ENCODE data around the gene ZFAND3. TPM values are rescaled to one million over a fixed set of nuclear protein-coding genes. Genes with fewer than 3 reads are reported as not detected.

ZFAND3 gene
- total RNA-seq, 2 experiments from 2014 or later, result 34.4 to 37.0 TPM

- no peak overlapping the region for H3K27ac ChIP-seq (ENCODE audit: low read depth in 1 of 2, low read length in 2 of 2)
- TF ChIP-seq CTCF (IDR thresholded peaks at IDR 0.05), result no peak
- Mint-ChIP-seq H3K9me3 (no peaks in the 10 kb centered on the region), H3K36me3 (ENCODE audit: low read depth) (peaks cover 57% of the 10 kb centered on the region), H3K27ac (no peak overlapping the region), H3K27me3 (no peaks in the 10 kb centered on the region), H3K4me1 (ENCODE audit: low read depth) (peaks cover 13% of the 10 kb centered on the region), H3K4me3 (no peak overlapping the region)
- ChIA-PET POLR2A (no interaction called here), CTCF (no interaction called here)
- no peak overlapping the region for H3K4me3 ChIP-seq (ENCODE audit: low read length)
- intact Hi-C loops (cut with DNase I, micrococcal nuclease), result no loop called here
- DNase-seq (no peak), ATAC-seq (ENCODE audit: poor library complexity) (no peak)
- H3K36me3 ChIP-seq (ENCODE audit: insufficient read depth, low read length), result peaks cover 12% of the 10 kb centered on the region
- H3K4me1 ChIP-seq (ENCODE audit: insufficient read depth, low read length), result no peaks in the 10 kb centered on the region
- no peaks in the 10 kb centered on the region for H3K27me3 ChIP-seq (ENCODE audit: control insufficient read depth in 1 of 2, insufficient read depth in 2 of 2, low read length in 2 of 2)
- H3K9me3 ChIP-seq (ENCODE audit: control insufficient read depth in 1 of 2, insufficient read depth in 1 of 2, low read length in 2 of 2), result no peaks in the 10 kb centered on the region
Measured at GRCh38 chr6:38079107-38079506, 259.6 kb downstream of the ZFAND3 start.

- H3K9me3 Mint-ChIP-seq, result no peaks in the 10 kb centered on the region
- no peak overlapping the region for H3K4me3 ChIP-seq (ENCODE audit: low read length)
- no peak overlapping the region for H3K4me3 Mint-ChIP-seq
- no peaks in the 10 kb centered on the region for H3K9me3 ChIP-seq (ENCODE audit: control insufficient read depth in 1 of 2, insufficient read depth in 1 of 2, low read length in 2 of 2)
- ChIA-PET POLR2A (no interaction called here), CTCF (no interaction called here)
- peaks cover 13% of the 10 kb centered on the region for H3K4me1 Mint-ChIP-seq (ENCODE audit: low read depth)
- no peaks in the 10 kb centered on the region for H3K27me3 ChIP-seq (ENCODE audit: control insufficient read depth in 1 of 2, insufficient read depth in 2 of 2, low read length in 2 of 2)
- no peak overlapping the region for H3K27ac Mint-ChIP-seq
- peaks cover 61% of the 10 kb centered on the region for H3K36me3 Mint-ChIP-seq (ENCODE audit: low read depth)
- H3K4me1 ChIP-seq (ENCODE audit: insufficient read depth, low read length), result no peaks in the 10 kb centered on the region
- no peak for DNase-seq
- H3K27me3 Mint-ChIP-seq, result no peaks in the 10 kb centered on the region
- intact Hi-C loops (cut with DNase I, micrococcal nuclease), result no loop called here
- H3K27ac ChIP-seq (ENCODE audit: low read depth in 1 of 2, low read length in 2 of 2), result no peak overlapping the region
- ATAC-seq (ENCODE audit: poor library complexity), result no peak
- H3K36me3 ChIP-seq (ENCODE audit: insufficient read depth, low read length), result peaks cover 12% of the 10 kb centered on the region
- no peak for TF ChIP-seq CTCF (IDR thresholded peaks at IDR 0.05)
Measured at GRCh38 chr6:38079537-38079936, 260.0 kb downstream of the ZFAND3 start.

GRCh38 chr6:38080360-38080759 lies 260.8 kb downstream of the ZFAND3 start:
- Histone ChIP-seq H3K27ac (ENCODE audit: low read depth in 1 of 2, low read length in 2 of 2) (no peak overlapping the region), H3K36me3 (ENCODE audit: insufficient read depth, low read length) (peaks cover 17% of the 10 kb centered on the region), H3K4me3 (ENCODE audit: low read length) (no peak overlapping the region), H3K9me3 (ENCODE audit: control insufficient read depth in 1 of 2, insufficient read depth in 1 of 2, low read length in 2 of 2) (no peaks in the 10 kb centered on the region), H3K27me3 (ENCODE audit: control insufficient read depth in 1 of 2, insufficient read depth in 2 of 2, low read length in 2 of 2) (no peaks in the 10 kb centered on the region), H3K4me1 (ENCODE audit: insufficient read depth, low read length) (no peaks in the 10 kb centered on the region)
- H3K9me3 Mint-ChIP-seq, result no peaks in the 10 kb centered on the region
- H3K4me1 Mint-ChIP-seq (ENCODE audit: low read depth), result peaks cover 8% of the 10 kb centered on the region
- H3K27me3 Mint-ChIP-seq, result no peaks in the 10 kb centered on the region
- intact Hi-C loops (cut with DNase I, micrococcal nuclease), result no loop called here
- H3K4me3 Mint-ChIP-seq, result no peak overlapping the region
- H3K36me3 Mint-ChIP-seq (ENCODE audit: low read depth), result peaks cover 62% of the 10 kb centered on the region
- ATAC-seq (ENCODE audit: poor library complexity) (no peak), DNase-seq (no peak)
- CTCF ChIA-PET, result no interaction called here
- TF ChIP-seq CTCF (IDR thresholded peaks at IDR 0.05), result no peak
- POLR2A ChIA-PET, result no interaction called here
- no peak overlapping the region for H3K27ac Mint-ChIP-seq
